MM.1S (cell line): ENCODE measurements around the gene NUDT17.
A peak's percentile ranks its signal among the peaks of the same experiment; 100 is the strongest.

Source experiments
- DNase-seq: peaks from one replicate; pipeline ENCODE4 v3.0.0-alpha.2; 2015
- H2AFZ ChIP-seq: fragments of 300-600 bp; sonication (generic); 2 replicates; pipeline ENCODE4 v1.6.0; 2016; ENCODE audit warnings: antibody characterized with exemption, low read length
- H3F3A ChIP-seq: fragments of 300-600 bp; sonication (generic); 2 replicates; pipeline ENCODE4 v1.6.1; 2016; ENCODE audit warnings: mild to moderate bottlenecking, antibody characterized with exemption, low read length, moderate library complexity, mixed read lengths; ENCODE audit not compliant: insufficient read depth
- H3K27ac ChIP-seq: fragments of 300-600 bp; sonication (generic); 2 replicates; pipeline ENCODE4 v1.5.1; 2016; ENCODE audit warnings: mild to moderate bottlenecking, low read length
- H3K27me3 ChIP-seq: fragments of 300-600 bp; sonication (generic); replicated peaks from 2 replicates; pipeline ENCODE4 v1.6.0; 2016; ENCODE audit warnings: low read length; ENCODE audit not compliant: insufficient read depth
- H3K36me3 ChIP-seq: fragments of 300-600 bp; sonication (generic); replicated peaks from 2 replicates; pipeline ENCODE4 v1.6.1; 2016; ENCODE audit warnings: mild to moderate bottlenecking, low read length, mixed read lengths; ENCODE audit not compliant: insufficient read depth
- H3K4me1 ChIP-seq: fragments of 300-600 bp; sonication (generic); 2 replicates; pipeline ENCODE4 v1.6.1; 2016; ENCODE audit warnings: low read length, mixed read lengths
- H3K4me2 ChIP-seq: fragments of 300-600 bp; sonication (generic); 2 replicates; pipeline ENCODE4 v1.6.0; 2016; ENCODE audit warnings: low read depth, low read length
- H3K4me3 ChIP-seq: fragments of 300-600 bp; sonication (generic); 2 replicates; pipeline ENCODE4 v1.5.1; 2016; ENCODE audit warnings: low read length, mixed read lengths
- H3K79me2 ChIP-seq: fragments of 300-600 bp; sonication (generic); 2 replicates; pipeline ENCODE4 v1.6.1; 2016; ENCODE audit warnings: mixed run types, low read length, mixed read lengths
- H3K9ac ChIP-seq: fragments of 300-600 bp; sonication (generic); 2 replicates; pipeline ENCODE4 v1.6.1; 2016; ENCODE audit warnings: low read length, mixed read lengths
- H3K9me2 ChIP-seq: fragments of 300-600 bp; sonication (generic); replicated peaks from 2 replicates; pipeline ENCODE4 v1.6.1; 2016; ENCODE audit warnings: mild to moderate bottlenecking, low read length, mixed read lengths; ENCODE audit not compliant: insufficient read depth
- H3K9me3 ChIP-seq: fragments of 300-600 bp; sonication (generic); replicated peaks from 2 replicates; pipeline ENCODE4 v1.6.1; 2016; ENCODE audit warnings: mild to moderate bottlenecking, low read length, mixed read lengths; ENCODE audit not compliant: insufficient read depth
- H4K20me1 ChIP-seq: fragments of 300-600 bp; sonication (generic); 2 replicates; pipeline ENCODE4 v1.6.1; 2016; ENCODE audit warnings: mild to moderate bottlenecking, low read length, moderate library complexity, mixed read lengths; ENCODE audit not compliant: insufficient read depth
- EZH2 ChIP-seq: fragments of 300-600 bp; sonication (generic); optimal IDR thresholded peaks from 2 replicates; pipeline ENCODE3; 2017; ENCODE audit warnings: low read depth, mild to moderate bottlenecking, antibody characterized with exemption, low read length, mixed read lengths
- EZH2phosphoT487 ChIP-seq: fragments of 300-600 bp; sonication (generic); IDR thresholded peaks from 2 replicates; pipeline ENCODE4 v1.6.1; 2018; ENCODE audit warnings: antibody characterized with exemption, low read length
- TF ChIP-seq, protein P1 (sequence below): fragments of 300-600 bp; sonication (generic); IDR thresholded peaks from 2 replicates; pipeline ENCODE4 v1.5.1; 2016; ENCODE audit warnings: antibody characterized with exemption, low read length, mixed read lengths

NUDT17 gene

DNA sequence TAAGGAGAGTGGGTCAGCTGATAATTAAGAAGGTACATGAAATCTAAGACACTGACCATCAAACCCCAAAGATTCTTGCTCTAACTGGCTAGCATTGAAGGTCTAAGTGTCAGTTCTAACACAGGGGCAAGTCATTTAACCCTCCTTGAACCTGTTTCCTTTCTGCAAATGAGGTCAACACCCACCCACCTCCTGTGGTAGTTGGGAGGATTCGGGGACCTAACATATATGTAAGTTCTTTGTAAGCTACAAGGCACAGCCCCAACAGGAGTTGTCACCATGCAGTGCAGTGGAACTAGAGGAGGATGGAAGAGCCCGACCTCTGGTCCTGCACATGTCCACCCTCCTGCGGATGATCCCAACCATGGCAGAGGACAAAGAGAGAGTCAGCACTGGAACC, 2.4 kb downstream of the NUDT17 start:
- Histone ChIP-seq H4K20me1 (no peaks in the 10 kb centered on the region), H3K4me1 (peaks cover 14% of the 10 kb centered on the region), H3K27ac (no peak overlapping the region), H3K79me2 (no peaks in the 10 kb centered on the region), H3K36me3 (no peaks in the 10 kb centered on the region; the same call in 1 of the 2 replicates), H3K27me3 (no peaks in the 10 kb centered on the region), H3F3A (peaks cover 27% of the 10 kb centered on the region), H2AFZ (no peak overlapping the region), H3K9me2 (no peaks in the 10 kb centered on the region), H3K4me2 (no peak overlapping the region), H3K9me3 (no peaks in the 10 kb centered on the region), H3K9ac (no peak overlapping the region), H3K4me3 (no peak overlapping the region)
- no peak for DNase-seq
- TF ChIP-seq, protein P1, sequence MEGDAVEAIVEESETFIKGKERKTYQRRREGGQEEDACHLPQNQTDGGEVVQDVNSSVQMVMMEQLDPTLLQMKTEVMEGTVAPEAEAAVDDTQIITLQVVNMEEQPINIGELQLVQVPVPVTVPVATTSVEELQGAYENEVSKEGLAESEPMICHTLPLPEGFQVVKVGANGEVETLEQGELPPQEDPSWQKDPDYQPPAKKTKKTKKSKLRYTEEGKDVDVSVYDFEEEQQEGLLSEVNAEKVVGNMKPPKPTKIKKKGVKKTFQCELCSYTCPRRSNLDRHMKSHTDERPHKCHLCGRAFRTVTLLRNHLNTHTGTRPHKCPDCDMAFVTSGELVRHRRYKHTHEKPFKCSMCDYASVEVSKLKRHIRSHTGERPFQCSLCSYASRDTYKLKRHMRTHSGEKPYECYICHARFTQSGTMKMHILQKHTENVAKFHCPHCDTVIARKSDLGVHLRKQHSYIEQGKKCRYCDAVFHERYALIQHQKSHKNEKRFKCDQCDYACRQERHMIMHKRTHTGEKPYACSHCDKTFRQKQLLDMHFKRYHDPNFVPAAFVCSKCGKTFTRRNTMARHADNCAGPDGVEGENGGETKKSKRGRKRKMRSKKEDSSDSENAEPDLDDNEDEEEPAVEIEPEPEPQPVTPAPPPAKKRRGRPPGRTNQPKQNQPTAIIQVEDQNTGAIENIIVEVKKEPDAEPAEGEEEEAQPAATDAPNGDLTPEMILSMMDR: no peak
- TF ChIP-seq EZH2: no peak

- no peak for TF ChIP-seq EZH2
- TF ChIP-seq, protein P1: peak; percentile 59
- H3K27ac ChIP-seq: no peak overlapping the region
- no peak overlapping the region for H2AFZ ChIP-seq
- no peak overlapping the region for H3K9ac ChIP-seq
- DNase-seq: no peak
- H3K36me3 ChIP-seq: no peaks in the 10 kb centered on the region; the same call in 1 of the 2 replicates
- H3K4me2 ChIP-seq: no peak overlapping the region
- H3K9me2 ChIP-seq: no peaks in the 10 kb centered on the region
- H3F3A ChIP-seq: peaks cover 15% of the 10 kb centered on the region
- H3K4me1 ChIP-seq: peaks cover 7% of the 10 kb centered on the region
- H3K27me3 ChIP-seq: no peaks in the 10 kb centered on the region
- no peaks in the 10 kb centered on the region for H3K9me3 ChIP-seq
- no peak overlapping the region for H3K4me3 ChIP-seq
- no peaks in the 10 kb centered on the region for H3K79me2 ChIP-seq
- no peaks in the 10 kb centered on the region for H4K20me1 ChIP-seq
These were observed 4.1 kb downstream of the NUDT17 start for GRCh38 chr1:145849356-145850160.

- Histone ChIP-seq H3F3A (peaks cover 9% of the 10 kb centered on the region), H3K79me2 (peaks cover 14% of the 10 kb centered on the region)
These were observed 10.1 kb downstream of the NUDT17 start for GRCh38 chr1:145855426-145855948.

More at GRCh38 chr1:145855426-145855948, 10.1 kb downstream of the NUDT17 start:
- no peaks in the 10 kb centered on the region for H4K20me1 ChIP-seq
- no peak overlapping the region for H3K9ac ChIP-seq
- no peak overlapping the region for H2AFZ ChIP-seq
- H3K9me2 ChIP-seq: no peaks in the 10 kb centered on the region
- H3K27ac ChIP-seq: no peak overlapping the region
- H3K27me3 ChIP-seq: no peaks in the 10 kb centered on the region
- no peak overlapping the region for H3K4me3 ChIP-seq
- no peaks in the 10 kb centered on the region; the same call in 1 of the 2 replicates for H3K36me3 ChIP-seq
- TF ChIP-seq EZH2phosphoT487: no peak
- TF ChIP-seq, protein P1: peak; percentile 52
- H3K4me1 ChIP-seq: peaks cover 12% of the 10 kb centered on the region
- no peak overlapping the region for H3K4me2 ChIP-seq
- no peaks in the 10 kb centered on the region for H3K9me3 ChIP-seq
- DNase-seq: no peak
